ENCODE measurements around the gene FMNL2.

FMNL2 gene

GRCh38 chr2:152674334-152674733 lies 339.4 kb downstream of the FMNL2 start:
- no peak for DNase-seq

GRCh38 chr2:152676461-152676860 lies 341.5 kb downstream of the FMNL2 start:
- DNase-seq: no peak

- no peak for DNase-seq
Observed at GRCh38 chr2:152678808-152679207, 343.8 kb downstream of the FMNL2 start.

GRCh38 chr2:152682663-152683062 lies 347.7 kb downstream of the FMNL2 start:
- no peak for DNase-seq

GRCh38 chr2:152683400-152683799 lies 348.4 kb downstream of the FMNL2 start:
- DNase-seq: no peak

- DNase-seq: no peak
Observed at GRCh38 chr2:152686321-152686720, 351.3 kb downstream of the FMNL2 start.

GRCh38 chr2:152693033-152693432 lies 358.1 kb downstream of the FMNL2 start:
- DNase-seq: no peak

- no peak for DNase-seq
Observed at GRCh38 chr2:152694161-152694661, 359.2 kb downstream of the FMNL2 start.

GRCh38 chr2:152695763-152696162 lies 360.8 kb downstream of the FMNL2 start:
- DNase-seq: no peak

GRCh38 chr2:152696476-152696875 lies 361.5 kb downstream of the FMNL2 start:
- DNase-seq: no peak

Measured in NCI-H82 (cell line).